NCI-H1417 (cell line): ENCODE measurements around the gene THSD7A.

Experiments
- DNase-seq, 3 experiments: peaks; one replicate each; lab custom pipeline; 2025; lab: John Stamatoyannopoulos, UW

The THSD7A gene

GRCh38 chr7:11331128-11332102, 500.6 kb downstream of the THSD7A start:
- DNase-seq, result no peak

- no peak for DNase-seq
Observed at GRCh38 chr7:11330717-11331116, 501.3 kb downstream of the THSD7A start.

- DNase-seq, result no peak
Observed at GRCh38 chr7:11330208-11330607, 501.8 kb downstream of the THSD7A start.

GRCh38 chr7:11329626-11330025, 502.4 kb downstream of the THSD7A start:
- no peak for DNase-seq

GRCh38 chr7:11328309-11328708, 503.7 kb downstream of the THSD7A start:
- DNase-seq, result no peak

DNA sequence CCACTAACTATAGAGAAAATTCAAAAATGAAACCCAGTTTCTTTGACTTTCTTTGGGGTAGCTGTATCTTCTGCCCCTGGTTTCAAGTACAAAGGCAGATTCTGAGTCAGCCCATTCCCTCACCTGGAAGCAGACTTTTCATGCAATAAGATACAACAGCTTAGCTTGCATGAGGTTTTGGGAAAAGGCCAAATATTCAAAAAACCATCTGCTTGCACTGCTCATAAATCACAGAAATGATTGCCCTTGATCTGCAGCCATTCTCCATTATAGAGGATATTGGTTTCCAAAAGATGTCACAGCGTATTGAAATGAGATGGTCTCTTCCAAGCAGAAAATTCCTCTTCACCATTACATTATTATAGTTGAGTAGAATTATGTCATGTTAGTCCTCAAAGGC, 504.4 kb downstream of the THSD7A start:
- DNase-seq, result peak in 2 of 3 experiments; percentile 52 to 53
